MM.1S (cell line): ENCODE data around the gene USP31.

Experiments used
- EZH2 ChIP-seq: fragments of 300-600 bp; sonication (generic); optimal IDR thresholded peaks from 2 replicates; pipeline ENCODE3; 2017; ENCODE audit warnings: low read depth, mild to moderate bottlenecking, antibody characterized with exemption, low read length, mixed read lengths
- EZH2phosphoT487 ChIP-seq: fragments of 300-600 bp; sonication (generic); IDR thresholded peaks from 2 replicates; pipeline ENCODE4 v1.6.1; 2018; ENCODE audit warnings: antibody characterized with exemption, low read length
- TF ChIP-seq, protein P1 (sequence below): fragments of 300-600 bp; sonication (generic); IDR thresholded peaks from 2 replicates; pipeline ENCODE4 v1.5.1; 2016; ENCODE audit warnings: antibody characterized with exemption, low read length, mixed read lengths

GRCh38 chr16:23195366-23195978, 46.2 kb upstream of the USP31 start:
- no peak for TF ChIP-seq EZH2
- no peak for TF ChIP-seq EZH2phosphoT487
- TF ChIP-seq, protein P1, sequence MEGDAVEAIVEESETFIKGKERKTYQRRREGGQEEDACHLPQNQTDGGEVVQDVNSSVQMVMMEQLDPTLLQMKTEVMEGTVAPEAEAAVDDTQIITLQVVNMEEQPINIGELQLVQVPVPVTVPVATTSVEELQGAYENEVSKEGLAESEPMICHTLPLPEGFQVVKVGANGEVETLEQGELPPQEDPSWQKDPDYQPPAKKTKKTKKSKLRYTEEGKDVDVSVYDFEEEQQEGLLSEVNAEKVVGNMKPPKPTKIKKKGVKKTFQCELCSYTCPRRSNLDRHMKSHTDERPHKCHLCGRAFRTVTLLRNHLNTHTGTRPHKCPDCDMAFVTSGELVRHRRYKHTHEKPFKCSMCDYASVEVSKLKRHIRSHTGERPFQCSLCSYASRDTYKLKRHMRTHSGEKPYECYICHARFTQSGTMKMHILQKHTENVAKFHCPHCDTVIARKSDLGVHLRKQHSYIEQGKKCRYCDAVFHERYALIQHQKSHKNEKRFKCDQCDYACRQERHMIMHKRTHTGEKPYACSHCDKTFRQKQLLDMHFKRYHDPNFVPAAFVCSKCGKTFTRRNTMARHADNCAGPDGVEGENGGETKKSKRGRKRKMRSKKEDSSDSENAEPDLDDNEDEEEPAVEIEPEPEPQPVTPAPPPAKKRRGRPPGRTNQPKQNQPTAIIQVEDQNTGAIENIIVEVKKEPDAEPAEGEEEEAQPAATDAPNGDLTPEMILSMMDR: no peak
